Measurements from ENCODE around the gene HPGDS. TPM values are rescaled to one million over a fixed set of nuclear protein-coding genes. Genes with fewer than 3 reads are reported as not detected.
"Not testable (repeated sequence)": the region's sequence is repeated elsewhere in the genome, so short reads cannot be mapped to it uniquely, and the experiment has no call there.

The HPGDS gene
- total RNA-seq (1 to 10 TPM in 4 of 9 donors, under 1 TPM in 5; 0.38 to 6.2 (median 1.00) TPM), polyA plus RNA-seq (under 1 TPM; 0.26 to 0.30 TPM)
- long read RNA-seq, donor 1 = 0 reads
- long read RNA-seq, donor 2, partial matches to known transcripts = 0 of 1 reads
- long read RNA-seq, donor 2, other reads (novel, unspliced or antisense) = 0 of 1 reads
- long read RNA-seq, donor 3 = 0 reads

DNA sequence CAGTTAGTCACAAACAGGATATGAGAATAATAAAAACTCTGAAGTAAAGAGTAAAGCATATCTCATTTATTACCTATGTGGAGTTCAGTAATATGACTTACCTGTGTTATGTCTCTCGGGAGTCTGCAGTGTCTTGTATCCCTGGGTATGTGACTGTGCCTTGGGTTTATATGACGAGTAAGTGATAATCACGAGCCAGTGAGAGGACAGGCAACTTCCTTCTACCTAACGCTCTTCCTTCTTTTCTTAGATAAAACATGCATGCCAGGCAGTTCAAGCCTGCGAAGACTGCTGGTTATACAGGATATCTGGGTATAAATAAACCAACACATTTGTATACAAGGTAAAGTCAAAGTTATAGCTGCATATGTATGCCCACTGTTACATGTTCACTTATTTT is at the start of gene HPGDS:
HPGDS (minus strand) TSS at position 143 of the 400 bp plus-strand sequence. CDS start 8,207 bp downstream, outside the sequence.
- 62 to 75% (median 67%) methylated on average over 5 of the region's 5 CpGs for WGBS, 4 donors

DNA sequence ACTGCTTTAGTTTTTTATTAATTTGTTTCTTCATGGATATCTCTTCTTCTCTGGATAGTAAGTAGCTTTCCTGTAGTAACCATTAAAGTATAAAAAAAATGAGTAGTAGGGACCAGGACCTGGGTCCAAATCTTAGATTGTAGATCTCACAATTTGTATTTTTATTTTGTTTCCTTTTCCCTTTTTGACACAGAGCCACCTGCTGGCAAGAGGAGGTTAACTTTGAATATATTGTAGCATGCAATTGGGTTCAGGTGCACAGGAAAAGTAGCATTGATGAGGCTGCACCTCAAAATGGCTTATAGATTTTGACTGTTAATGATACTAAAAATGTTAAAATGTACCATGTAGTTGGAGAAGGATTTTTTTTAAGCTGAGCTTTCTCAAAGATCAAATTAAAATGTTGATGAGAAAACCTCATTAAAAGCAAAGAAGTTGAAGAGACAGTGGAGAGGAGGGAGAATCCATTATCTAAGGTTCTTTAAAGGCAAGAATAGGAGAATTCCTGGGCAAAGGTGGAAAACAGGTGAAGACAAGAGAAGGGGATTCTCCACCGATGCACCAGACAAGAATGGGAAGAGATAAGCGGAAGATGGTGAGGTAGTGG is 48.3 kb upstream of the HPGDS start:
- no peaks in the 10 kb centered on the region for H3K9me3 ChIP-seq
- WGBS, 4 donors = 72 to 87% (median 77%) methylated on average over 2 of the region's 2 CpGs
- no peak for DNase-seq
- intact Hi-C loops (cut with DNase I) = loop anchor here in 3 of 10 donors (5.0 to 10.0 kb wide), 2 partner anchors 59 to 596 kb away; no protein-coding TSS in a partner anchor
- H3K36me3 ChIP-seq = no peaks in the 10 kb centered on the region
- H3K4me1 ChIP-seq = peaks cover 0 to 8% (median 0%) of the 10 kb centered on the region in 12 donors
- TF ChIP-seq CTCF (IDR thresholded peaks at IDR 0.05) = peak in 11 of 12 donors; percentile 19 to 54 (median 46)
- TF ChIP-seq POLR2A (IDR thresholded peaks at IDR 0.05) = no peak
- no peak for ATAC-seq
- no peaks in the 10 kb centered on the region for H3K27me3 ChIP-seq
- H3K4me3 ChIP-seq = no peak overlapping the region
- H3K27ac ChIP-seq = no peak overlapping the region

More for the DNA sequence above, at the start of gene HPGDS:
- TF ChIP-seq CTCF (IDR thresholded peaks at IDR 0.05) = no peak
- no peak for TF ChIP-seq POLR2A (IDR thresholded peaks at IDR 0.05)
- Histone ChIP-seq H3K4me1 (peaks cover 0 to 45% (median 0%) of the 10 kb centered on the region in 12 donors), H3K27me3 (no peaks in the 10 kb centered on the region), H3K27ac (peak within 1 kb of the TSS in 2 of 12 donors; percentile 17 to 19), H3K36me3 (no peaks in the 10 kb centered on the region), H3K4me3 (peak within 1 kb of the TSS in 3 of 12 donors; percentile 6 to 22 (median 21)), H3K9me3 (no peaks in the 10 kb centered on the region)
- intact Hi-C loops (cut with DNase I) = loop anchor here in 1 of 10 donors (10.0 kb wide), 1 partner anchor 392 kb away; no protein-coding TSS in a partner anchor
- ATAC-seq (peak in 1 of 4 donors; percentile 45), DNase-seq (no peak)

GRCh38 chr4:94389595-94390267 is 47.1 kb upstream of the HPGDS start:
- no peak overlapping the region for H3K27ac ChIP-seq
- ATAC-seq = no peak
- TF ChIP-seq CTCF (IDR thresholded peaks at IDR 0.05) (no peak), POLR2A (IDR thresholded peaks at IDR 0.05) (no peak)
- H3K4me1 ChIP-seq = peaks cover 0 to 8% (median 0%) of the 10 kb centered on the region in 12 donors
- no peak for DNase-seq
- intact Hi-C loops (cut with DNase I) = loop anchor here in 3 of 10 donors (5.0 to 10.0 kb wide), 2 partner anchors 57 to 595 kb away; no protein-coding TSS in a partner anchor
- WGBS, 4 donors = 91 to 92% (median 91%) methylated on average over 5 of the region's 5 CpGs
- H3K36me3 ChIP-seq = no peaks in the 10 kb centered on the region
- H3K4me3 ChIP-seq = no peak overlapping the region
- no peaks in the 10 kb centered on the region for H3K27me3 ChIP-seq
- no peaks in the 10 kb centered on the region for H3K9me3 ChIP-seq

- H3K4me1 ChIP-seq; ATAC-seq; DNase-seq; intact Hi-C loops (cut with DNase I); H3K36me3 ChIP-seq; H3K9me3 ChIP-seq; H3K4me3 ChIP-seq; H3K27ac ChIP-seq; H3K27me3 ChIP-seq: not testable (repeated sequence)
- 56 to 73% (median 62%) methylated on average over 4 of the region's 4 CpGs for WGBS, 4 donors
Observed at GRCh38 chr4:94387965-94388364, 45.3 kb upstream of the HPGDS start.

DNA sequence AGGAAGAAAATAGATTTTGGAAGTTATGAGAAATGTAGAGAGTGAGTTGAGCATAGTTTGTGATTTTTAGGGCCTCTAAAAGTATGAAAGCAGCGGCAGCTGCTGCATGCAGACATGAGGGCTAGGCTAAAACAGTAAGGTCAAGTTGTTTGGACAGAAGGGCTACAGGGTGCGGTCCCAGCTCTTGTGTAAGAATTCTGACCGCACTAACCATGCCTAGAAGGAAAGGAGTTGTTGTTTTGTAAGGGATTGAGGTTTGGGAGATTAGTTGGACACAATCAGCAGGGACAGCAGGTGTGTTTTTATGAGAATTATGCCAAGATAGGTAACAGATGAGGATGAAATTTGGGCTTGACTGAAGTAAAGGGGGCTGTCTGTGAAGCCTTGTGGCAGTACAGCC is 42.8 kb upstream of the HPGDS start:
- H3K4me1 ChIP-seq; H3K27ac ChIP-seq; ATAC-seq; H3K36me3 ChIP-seq; H3K4me3 ChIP-seq; intact Hi-C loops (cut with DNase I); H3K9me3 ChIP-seq; DNase-seq; H3K27me3 ChIP-seq: not testable (repeated sequence)
- WGBS, 4 donors = 78 to 96% (median 92%) methylated on average over 3 of the region's 3 CpGs

DNA sequence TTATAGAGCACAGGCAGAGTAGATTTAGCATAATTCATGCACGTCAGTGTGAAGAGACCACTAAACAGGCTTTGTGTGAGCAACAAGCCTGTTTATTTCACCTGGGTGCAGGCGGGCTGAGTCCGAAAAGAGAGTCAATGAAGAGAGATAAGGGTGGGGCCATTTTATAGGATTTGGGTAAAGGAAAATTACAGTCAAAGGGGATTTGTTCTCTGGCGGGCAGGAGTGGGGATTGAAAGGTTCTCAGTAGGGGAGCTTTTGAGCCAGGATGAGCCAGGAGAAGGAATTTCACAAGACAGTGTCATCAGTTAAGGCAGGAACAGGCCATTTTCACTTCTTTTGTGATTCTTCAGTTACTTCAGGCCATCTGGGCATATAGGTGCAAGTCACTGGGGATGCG is 40.3 kb upstream of the HPGDS start:
- ATAC-seq; DNase-seq; H3K36me3 ChIP-seq; H3K27me3 ChIP-seq; H3K4me3 ChIP-seq; H3K27ac ChIP-seq; H3K4me1 ChIP-seq; intact Hi-C loops (cut with DNase I); H3K9me3 ChIP-seq: not testable (repeated sequence)
- WGBS, 4 donors = 75 to 85% (median 80%) methylated on average over 5 of the region's 5 CpGs

All from heart left ventricle (tissue), 16 donors.